GM23248 (cell line): ENCODE measurements around the gene ATXN3L.

Source experiments
- EZH2 ChIP-seq: fragments of 200-600 bp; sonication (generic); IDR thresholded peaks from 2 replicates; pipeline ENCODE4 v1.6.1; 2018; ENCODE audit warnings: antibody characterized with exemption, mild to moderate bottlenecking; ENCODE audit not compliant: insufficient read depth, poor library complexity, severe bottlenecking
- EZH2phosphoT487 ChIP-seq: fragments of 200-600 bp; sonication (generic); IDR thresholded peaks from 2 replicates; pipeline ENCODE4 v1.6.1; 2018; ENCODE audit warnings: antibody characterized with exemption, moderate library complexity, mild to moderate bottlenecking, low read depth; ENCODE audit not compliant: insufficient read depth

GRCh38 chrX:13284570-13284969 is 35.3 kb downstream of the ATXN3L start:
- no peak for TF ChIP-seq EZH2phosphoT487
- no peak for TF ChIP-seq EZH2
